K562 (cell line): ENCODE results near the gene NAP1L1. TPM values are rescaled to one million over a fixed set of nuclear protein-coding genes. Genes with fewer than 3 reads are reported as not detected.

Source experiments
- DPF2 ChIP-seq: fragments of 450-650 bp; IDR thresholded peaks from 2 replicates; pipeline ENCODE4 v1.6.1; 2016
- KAT7 ChIP-seq: sonication (generic); formaldehyde crosslinking; IDR thresholded peaks from 2 replicates; pipeline ENCODE4 v1.8.0; 2022; ENCODE audit warnings: missing genetic modification reagents, mild to moderate bottlenecking, borderline replicate concordance
- KAT8 ChIP-seq: fragments of 450-650 bp; IDR thresholded peaks from 2 replicates; pipeline ENCODE4 v1.6.1; 2016; ENCODE audit warnings: low read depth, mild to moderate bottlenecking
- MAFF ChIP-seq: IDR thresholded peaks from 2 replicates; pipeline ENCODE4 v1.6.1; 2012; ENCODE audit warnings: low read length, improper control_type of control experiment
- MCM5 ChIP-seq: fragments of 450-650 bp; IDR thresholded peaks from 2 replicates; pipeline ENCODE4 v1.6.1; 2016; ENCODE audit warnings: low read depth
- MEF2D ChIP-seq: conservative IDR thresholded peaks from 2 replicates; pipeline ENCODE4 v1.6.1; 2016; ENCODE audit warnings: low read depth, missing genetic modification characterization, missing compliant biosample characterization
- SAFB ChIP-seq: fragments of 200-400 bp; formaldehyde crosslinking; IDR thresholded peaks from 2 replicates; pipeline ENCODE4 v1.6.1; 2017; ENCODE audit warnings: low read depth, low read length, borderline replicate concordance
- TCF3 ChIP-seq: sonication (generic); formaldehyde crosslinking; IDR thresholded peaks from 2 replicates; pipeline ENCODE4 v1.4.0; 2020; ENCODE audit warnings: mild to moderate bottlenecking, missing genetic modification reagents
- XRCC5 ChIP-seq: fragments of 200-400 bp; formaldehyde crosslinking; IDR thresholded peaks from 2 replicates; pipeline ENCODE4 v1.6.1; 2017; ENCODE audit warnings: low read depth, mild to moderate bottlenecking, low read length
- ZNF384 ChIP-seq: IDR thresholded peaks from 2 replicates; pipeline ENCODE4 v1.6.1; 2012; ENCODE audit warnings: low read depth, low read length, improper control_type of control experiment
- polyA plus RNA-seq, 8 experiments: library from polyadenylated mRNA; depleted of rRNA in 4 of 8; stranded (reverse) in 5 of 8; unstranded in 3 of 8; fragments of >200 nt; fragmentation: Nextera tagmentation in 2 of 8; fragmentation: Illumina TruSeq in 1 of 8; extraction: Ambion mirVana in 2 of 8; extraction: Trizol in 1 of 8; gene quantifications; 2 replicates each; pipeline versions ENCODE4 v1.2.1 to v1.2.3, GENCODE V29; 2011 to 2014; ENCODE audit warnings: inconsistent platforms in 1 of 8, missing spikeins in 1 of 8
- total RNA-seq, 7 experiments: library from RNA; depleted of rRNA in 6 of 7; stranded (reverse); fragments of >200 nt in 6 of 7; fragmentation: Illumina TruSeq in 2 of 7; extraction: Trizol in 2 of 7; gene quantifications; 2 replicates each; pipeline versions ENCODE4 v1.2.1 to v1.2.3, GENCODE V29; 2011 to 2021; ENCODE audit warnings: low replicate concordance in 1 of 7
- TF ChIP-seq, protein P1 (sequence below): fragments of 450-650 bp; IDR thresholded peaks from 2 replicates; pipeline ENCODE4 v1.6.1; 2016; ENCODE audit warnings: low read depth, mild to moderate bottlenecking, moderate library complexity
- TF ChIP-seq, protein P2 (sequence below): fragments of 450-650 bp; IDR thresholded peaks from 2 replicates; pipeline ENCODE4 v1.6.1; 2016
- TF ChIP-seq, protein P3 (sequence below): fragments of 450-650 bp; conservative IDR thresholded peaks from 2 replicates; pipeline ENCODE4 v1.6.1; 2016; ENCODE audit warnings: missing genetic modification characterization, low read depth, mild to moderate bottlenecking, control low read depth, missing compliant biosample characterization
- TF ChIP-seq, protein P4 (sequence below), 3 experiments: IDR thresholded peaks in 2 of 3; conservative IDR thresholded peaks in 1 of 3; 2 replicates each; pipeline ENCODE4 v1.5.1; 2011 to 2012; ENCODE audit warnings: low read length in 3 of 3, mild to moderate bottlenecking in 3 of 3, control low read depth in 2 of 3, improper control_type of control experiment in 1 of 3, inconsistent platforms in 1 of 3, low read depth in 1 of 3, mixed read lengths in 1 of 3, moderate library complexity in 1 of 3; ENCODE audit not compliant: insufficient read depth in 2 of 3
- TF ChIP-seq, protein P5 (sequence below): fragments of 250-450 bp; sonication (Bioruptor Pico); IDR thresholded peaks from 2 replicates; pipeline ENCODE4 v1.5.1; 2021; ENCODE audit warnings: mild to moderate bottlenecking
- TF ChIP-seq, protein P6 (sequence below): fragments of 450-650 bp; formaldehyde crosslinking; IDR thresholded peaks from 2 replicates; pipeline ENCODE4 v1.4.0; 2020; ENCODE audit warnings: mild to moderate bottlenecking, moderate library complexity
- TF ChIP-seq, protein P7 (sequence below): fragments of 250-450 bp; sonication (Bioruptor Pico); IDR thresholded peaks from 2 replicates; pipeline ENCODE4 v1.4.0; 2020

The NAP1L1 gene
- total and polyA plus RNA-seq, 9 of the 15 experiments (the other 6 are each of a cell fraction or from before 2014, with no cell fraction given), result 287 to 747 (median 450) TPM

DNA sequence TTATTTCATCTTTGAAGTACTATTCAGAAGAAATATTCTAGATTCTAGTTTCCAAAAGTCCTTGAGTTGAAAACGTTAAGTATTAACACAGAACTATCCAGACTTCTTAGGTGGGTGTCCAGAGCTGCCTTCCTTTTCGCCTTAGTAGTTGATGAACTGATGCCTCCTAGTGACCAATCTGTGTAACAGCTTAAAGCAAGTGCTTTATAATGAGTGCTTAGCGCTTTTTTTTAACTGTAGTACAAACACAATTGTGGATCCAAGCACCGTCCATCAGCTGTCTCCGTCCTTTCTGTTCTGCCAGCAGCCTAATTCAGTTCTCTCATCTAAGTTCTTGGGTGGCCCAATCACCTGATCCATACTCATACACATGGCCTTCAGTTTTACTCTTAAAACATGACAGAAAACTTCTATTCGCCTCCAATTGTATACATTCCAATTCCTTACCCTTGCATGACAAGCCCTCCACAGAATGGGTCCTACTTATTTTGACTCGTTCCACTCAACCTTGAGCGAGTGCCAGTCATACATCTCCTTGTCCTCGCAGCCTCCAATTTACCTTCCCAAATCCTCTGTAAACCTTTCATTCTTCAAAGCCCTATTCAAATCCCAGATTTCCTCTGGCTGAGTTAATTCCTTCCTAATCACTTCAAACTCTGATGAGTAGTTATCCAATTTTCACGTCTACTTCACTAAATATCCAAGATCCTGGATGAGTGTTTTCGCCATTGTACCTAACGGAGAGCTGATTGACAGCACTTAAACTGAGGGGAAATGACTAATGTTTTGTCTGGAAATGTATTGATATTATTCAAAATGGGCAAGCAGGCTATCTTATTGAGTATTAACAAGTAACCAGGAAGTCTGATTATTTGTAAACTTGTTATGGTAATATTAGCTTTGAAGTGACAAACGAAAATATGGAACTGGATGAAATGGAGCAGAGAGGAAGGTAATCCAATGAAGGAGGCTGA lies 47.1 kb downstream of the NAP1L1 start (continued):
- TF ChIP-seq, protein P1, sequence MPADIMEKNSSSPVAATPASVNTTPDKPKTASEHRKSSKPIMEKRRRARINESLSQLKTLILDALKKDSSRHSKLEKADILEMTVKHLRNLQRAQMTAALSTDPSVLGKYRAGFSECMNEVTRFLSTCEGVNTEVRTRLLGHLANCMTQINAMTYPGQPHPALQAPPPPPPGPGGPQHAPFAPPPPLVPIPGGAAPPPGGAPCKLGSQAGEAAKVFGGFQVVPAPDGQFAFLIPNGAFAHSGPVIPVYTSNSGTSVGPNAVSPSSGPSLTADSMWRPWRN, result no peak
- TF ChIP-seq KAT8 (no peak), XRCC5 (no peak), SAFB (no peak), ZNF384 (peak; percentile 88), TCF3 (CRISPR knock-in tag) (peak; percentile 13; the same call in 1 of the 2 replicates), DPF2 (no peak), MAFF (no peak), KAT7 (no peak), MEF2D (tag) (no peak), MCM5 (no peak)
- TF ChIP-seq, protein P2, sequence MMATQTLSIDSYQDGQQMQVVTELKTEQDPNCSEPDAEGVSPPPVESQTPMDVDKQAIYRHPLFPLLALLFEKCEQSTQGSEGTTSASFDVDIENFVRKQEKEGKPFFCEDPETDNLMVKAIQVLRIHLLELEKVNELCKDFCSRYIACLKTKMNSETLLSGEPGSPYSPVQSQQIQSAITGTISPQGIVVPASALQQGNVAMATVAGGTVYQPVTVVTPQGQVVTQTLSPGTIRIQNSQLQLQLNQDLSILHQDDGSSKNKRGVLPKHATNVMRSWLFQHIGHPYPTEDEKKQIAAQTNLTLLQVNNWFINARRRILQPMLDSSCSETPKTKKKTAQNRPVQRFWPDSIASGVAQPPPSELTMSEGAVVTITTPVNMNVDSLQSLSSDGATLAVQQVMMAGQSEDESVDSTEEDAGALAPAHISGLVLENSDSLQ, result peak; percentile 44; the same call in 1 of the 2 replicates
- TF ChIP-seq, protein P3, sequence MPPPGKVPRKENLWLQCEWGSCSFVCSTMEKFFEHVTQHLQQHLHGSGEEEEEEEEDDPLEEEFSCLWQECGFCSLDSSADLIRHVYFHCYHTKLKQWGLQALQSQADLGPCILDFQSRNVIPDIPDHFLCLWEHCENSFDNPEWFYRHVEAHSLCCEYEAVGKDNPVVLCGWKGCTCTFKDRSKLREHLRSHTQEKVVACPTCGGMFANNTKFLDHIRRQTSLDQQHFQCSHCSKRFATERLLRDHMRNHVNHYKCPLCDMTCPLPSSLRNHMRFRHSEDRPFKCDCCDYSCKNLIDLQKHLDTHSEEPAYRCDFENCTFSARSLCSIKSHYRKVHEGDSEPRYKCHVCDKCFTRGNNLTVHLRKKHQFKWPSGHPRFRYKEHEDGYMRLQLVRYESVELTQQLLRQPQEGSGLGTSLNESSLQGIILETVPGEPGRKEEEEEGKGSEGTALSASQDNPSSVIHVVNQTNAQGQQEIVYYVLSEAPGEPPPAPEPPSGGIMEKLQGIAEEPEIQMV (tag), result no peak
- TF ChIP-seq, protein P4, sequence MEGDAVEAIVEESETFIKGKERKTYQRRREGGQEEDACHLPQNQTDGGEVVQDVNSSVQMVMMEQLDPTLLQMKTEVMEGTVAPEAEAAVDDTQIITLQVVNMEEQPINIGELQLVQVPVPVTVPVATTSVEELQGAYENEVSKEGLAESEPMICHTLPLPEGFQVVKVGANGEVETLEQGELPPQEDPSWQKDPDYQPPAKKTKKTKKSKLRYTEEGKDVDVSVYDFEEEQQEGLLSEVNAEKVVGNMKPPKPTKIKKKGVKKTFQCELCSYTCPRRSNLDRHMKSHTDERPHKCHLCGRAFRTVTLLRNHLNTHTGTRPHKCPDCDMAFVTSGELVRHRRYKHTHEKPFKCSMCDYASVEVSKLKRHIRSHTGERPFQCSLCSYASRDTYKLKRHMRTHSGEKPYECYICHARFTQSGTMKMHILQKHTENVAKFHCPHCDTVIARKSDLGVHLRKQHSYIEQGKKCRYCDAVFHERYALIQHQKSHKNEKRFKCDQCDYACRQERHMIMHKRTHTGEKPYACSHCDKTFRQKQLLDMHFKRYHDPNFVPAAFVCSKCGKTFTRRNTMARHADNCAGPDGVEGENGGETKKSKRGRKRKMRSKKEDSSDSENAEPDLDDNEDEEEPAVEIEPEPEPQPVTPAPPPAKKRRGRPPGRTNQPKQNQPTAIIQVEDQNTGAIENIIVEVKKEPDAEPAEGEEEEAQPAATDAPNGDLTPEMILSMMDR (IDR thresholded peaks at IDR 0.05 in 2 of 3, conservative IDR thresholded peaks at IDR 0.05 in 1 of 3; ENCODE audit: insufficient read depth in 2 of 3, low read depth in 1 of 3, low read length in 3 of 3), result peak; percentile 70 to 91 (median 82)
- TF ChIP-seq, protein P5, sequence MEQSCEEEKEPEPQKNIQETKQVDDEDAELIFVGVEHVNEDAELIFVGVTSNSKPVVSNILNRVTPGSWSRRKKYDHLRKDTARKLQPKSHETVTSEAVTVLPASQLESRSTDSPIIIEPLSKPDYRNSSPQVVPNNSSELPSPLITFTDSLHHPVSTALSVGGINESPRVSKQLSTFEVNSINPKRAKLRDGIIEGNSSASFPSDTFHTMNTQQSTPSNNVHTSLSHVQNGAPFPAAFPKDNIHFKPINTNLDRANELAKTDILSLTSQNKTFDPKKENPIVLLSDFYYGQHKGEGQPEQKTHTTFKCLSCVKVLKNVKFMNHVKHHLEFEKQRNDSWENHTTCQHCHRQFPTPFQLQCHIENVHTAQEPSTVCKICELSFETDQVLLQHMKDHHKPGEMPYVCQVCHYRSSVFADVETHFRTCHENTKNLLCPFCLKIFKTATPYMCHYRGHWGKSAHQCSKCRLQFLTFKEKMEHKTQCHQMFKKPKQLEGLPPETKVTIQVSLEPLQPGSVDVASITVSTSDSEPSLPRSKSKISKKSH (CRISPR knock-in tag), result no peak
- TF ChIP-seq, protein P6, sequence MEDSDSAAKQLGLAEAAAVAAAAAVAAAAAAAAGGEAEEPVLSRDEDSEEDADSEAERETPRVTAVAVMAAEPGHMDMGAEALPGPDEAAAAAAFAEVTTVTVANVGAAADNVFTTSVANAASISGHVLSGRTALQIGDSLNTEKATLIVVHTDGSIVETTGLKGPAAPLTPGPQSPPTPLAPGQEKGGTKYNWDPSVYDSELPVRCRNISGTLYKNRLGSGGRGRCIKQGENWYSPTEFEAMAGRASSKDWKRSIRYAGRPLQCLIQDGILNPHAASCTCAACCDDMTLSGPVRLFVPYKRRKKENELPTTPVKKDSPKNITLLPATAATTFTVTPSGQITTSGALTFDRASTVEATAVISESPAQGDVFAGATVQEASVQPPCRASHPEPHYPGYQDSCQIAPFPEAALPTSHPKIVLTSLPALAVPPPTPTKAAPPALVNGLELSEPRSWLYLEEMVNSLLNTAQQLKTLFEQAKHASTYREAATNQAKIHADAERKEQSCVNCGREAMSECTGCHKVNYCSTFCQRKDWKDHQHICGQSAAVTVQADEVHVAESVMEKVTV (CRISPR knock-in tag), result peak; percentile 92
- TF ChIP-seq, protein P7, sequence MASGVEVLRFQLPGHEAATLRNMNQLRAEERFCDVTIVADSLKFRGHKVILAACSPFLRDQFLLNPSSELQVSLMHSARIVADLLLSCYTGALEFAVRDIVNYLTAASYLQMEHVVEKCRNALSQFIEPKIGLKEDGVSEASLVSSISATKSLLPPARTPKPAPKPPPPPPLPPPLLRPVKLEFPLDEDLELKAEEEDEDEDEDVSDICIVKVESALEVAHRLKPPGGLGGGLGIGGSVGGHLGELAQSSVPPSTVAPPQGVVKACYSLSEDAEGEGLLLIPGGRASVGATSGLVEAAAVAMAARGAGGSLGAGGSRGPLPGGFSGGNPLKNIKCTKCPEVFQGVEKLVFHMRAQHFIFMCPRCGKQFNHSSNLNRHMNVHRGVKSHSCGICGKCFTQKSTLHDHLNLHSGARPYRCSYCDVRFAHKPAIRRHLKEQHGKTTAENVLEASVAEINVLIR, result no peak
